ENCODE data around the gene CSN2.

CSN2 gene, protein sequence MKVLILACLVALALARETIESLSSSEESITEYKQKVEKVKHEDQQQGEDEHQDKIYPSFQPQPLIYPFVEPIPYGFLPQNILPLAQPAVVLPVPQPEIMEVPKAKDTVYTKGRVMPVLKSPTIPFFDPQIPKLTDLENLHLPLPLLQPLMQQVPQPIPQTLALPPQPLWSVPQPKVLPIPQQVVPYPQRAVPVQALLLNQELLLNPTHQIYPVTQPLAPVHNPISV

DNA sequence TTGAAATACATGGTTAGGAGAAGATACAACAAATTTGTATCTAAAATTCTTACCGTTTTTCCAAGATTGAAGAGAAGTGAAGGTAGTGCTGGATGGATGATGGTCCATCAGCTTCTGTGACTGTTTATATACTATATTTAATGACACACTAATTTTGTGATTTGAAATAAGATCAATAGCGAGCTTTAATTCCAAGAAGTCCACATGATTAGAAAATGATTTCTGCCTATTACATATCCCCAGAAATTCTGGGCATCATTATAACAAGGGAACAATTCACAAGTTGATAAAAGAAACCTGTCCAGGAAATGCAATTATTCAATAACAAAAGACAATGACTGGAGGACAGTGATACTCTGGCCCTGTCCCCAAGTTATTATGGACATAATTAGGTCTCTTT is at the start of gene CSN2:
CSN2 (minus strand) TSS at position 101 of the 400 bp plus-strand sequence. CDS start 4,733 bp downstream, outside the sequence.
- in situ Hi-C loops (cut with MboI; ENCODE audit: low pct_unique_long_range_greater_than_20kb, low sequenced_read_pairs, unreplicated experiment), result no loop called here
- TF ChIP-seq, protein P1, sequence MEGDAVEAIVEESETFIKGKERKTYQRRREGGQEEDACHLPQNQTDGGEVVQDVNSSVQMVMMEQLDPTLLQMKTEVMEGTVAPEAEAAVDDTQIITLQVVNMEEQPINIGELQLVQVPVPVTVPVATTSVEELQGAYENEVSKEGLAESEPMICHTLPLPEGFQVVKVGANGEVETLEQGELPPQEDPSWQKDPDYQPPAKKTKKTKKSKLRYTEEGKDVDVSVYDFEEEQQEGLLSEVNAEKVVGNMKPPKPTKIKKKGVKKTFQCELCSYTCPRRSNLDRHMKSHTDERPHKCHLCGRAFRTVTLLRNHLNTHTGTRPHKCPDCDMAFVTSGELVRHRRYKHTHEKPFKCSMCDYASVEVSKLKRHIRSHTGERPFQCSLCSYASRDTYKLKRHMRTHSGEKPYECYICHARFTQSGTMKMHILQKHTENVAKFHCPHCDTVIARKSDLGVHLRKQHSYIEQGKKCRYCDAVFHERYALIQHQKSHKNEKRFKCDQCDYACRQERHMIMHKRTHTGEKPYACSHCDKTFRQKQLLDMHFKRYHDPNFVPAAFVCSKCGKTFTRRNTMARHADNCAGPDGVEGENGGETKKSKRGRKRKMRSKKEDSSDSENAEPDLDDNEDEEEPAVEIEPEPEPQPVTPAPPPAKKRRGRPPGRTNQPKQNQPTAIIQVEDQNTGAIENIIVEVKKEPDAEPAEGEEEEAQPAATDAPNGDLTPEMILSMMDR (IDR thresholded peaks at IDR 0.05; ENCODE audit: extremely low read depth, insufficient read depth, missing control alignments), result no peak
- no peak for DNase-seq (ENCODE audit: low spot score)

DNA sequence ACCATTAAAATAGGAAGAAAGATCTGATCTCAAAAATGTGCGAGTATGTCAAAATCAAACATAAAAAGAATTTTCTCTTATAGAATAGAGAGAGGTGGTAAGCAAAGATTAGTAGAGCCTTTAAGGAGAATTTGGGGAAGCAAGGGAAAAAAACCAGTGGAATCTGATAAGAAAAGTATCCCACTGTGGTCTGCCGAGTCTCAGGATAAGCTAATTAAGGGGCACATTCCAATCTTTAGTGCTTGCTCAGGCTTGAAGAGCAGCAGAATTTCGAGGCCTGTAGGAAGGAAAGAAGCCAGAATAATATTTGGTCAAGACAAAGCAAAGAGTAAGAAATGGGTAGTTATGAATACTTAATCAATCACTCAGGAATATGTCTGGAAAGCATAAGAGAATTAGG is 43.2 kb upstream of the CSN2 start:
- TF ChIP-seq, protein P1 (IDR thresholded peaks at IDR 0.05; ENCODE audit: extremely low read depth, insufficient read depth, missing control alignments), result no peak
- in situ Hi-C loops (cut with MboI; ENCODE audit: low pct_unique_long_range_greater_than_20kb, low sequenced_read_pairs, unreplicated experiment), result no loop called here
- DNase-seq (ENCODE audit: low spot score), result no peak

DNA sequence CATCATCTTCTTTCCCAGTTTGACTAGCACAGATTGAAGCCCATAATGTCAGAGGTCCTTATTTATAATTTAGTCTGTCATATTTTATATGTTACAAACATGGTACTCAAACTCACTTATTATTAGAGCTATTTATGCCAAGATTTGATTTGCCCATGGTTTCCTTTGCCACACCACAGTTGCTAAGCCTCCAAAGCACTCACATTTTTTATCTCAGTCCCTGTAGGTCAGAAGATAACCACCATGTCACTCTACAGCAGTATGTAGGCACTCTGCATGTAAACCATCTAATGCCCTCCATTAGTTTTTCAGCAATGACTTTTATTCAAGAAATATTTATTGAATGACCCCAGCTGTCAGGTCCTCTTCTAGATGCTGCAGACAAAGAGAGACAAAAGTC is 37.0 kb upstream of the CSN2 start:
- no peak for DNase-seq (ENCODE audit: low spot score)
- in situ Hi-C loops (cut with MboI; ENCODE audit: low pct_unique_long_range_greater_than_20kb, low sequenced_read_pairs, unreplicated experiment), result no loop called here
- TF ChIP-seq, protein P1 (IDR thresholded peaks at IDR 0.05; ENCODE audit: extremely low read depth, insufficient read depth, missing control alignments), result no peak

DNA sequence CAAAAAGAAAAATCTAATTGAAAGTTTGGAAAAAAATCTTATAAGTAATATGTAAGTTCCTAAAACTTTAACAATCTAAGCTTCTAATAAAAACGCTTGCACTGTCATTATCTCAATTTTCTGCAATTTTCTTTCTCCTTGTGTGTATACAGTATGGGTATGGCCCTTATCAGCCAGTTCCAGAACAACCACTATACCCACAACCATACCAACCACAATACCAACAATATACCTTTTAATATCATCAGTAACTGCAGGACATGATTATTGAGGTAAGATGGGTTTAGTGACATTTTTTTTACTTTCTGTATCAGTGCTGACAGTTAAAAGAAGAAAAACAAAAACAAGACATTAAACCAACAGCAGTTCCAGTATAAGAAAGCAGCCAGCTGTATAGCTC is 35.2 kb upstream of the CSN2 start:
- DNase-seq (ENCODE audit: low spot score), result no peak
- TF ChIP-seq, protein P1 (IDR thresholded peaks at IDR 0.05; ENCODE audit: extremely low read depth, insufficient read depth, missing control alignments), result no peak
- in situ Hi-C loops (cut with MboI; ENCODE audit: low pct_unique_long_range_greater_than_20kb, low sequenced_read_pairs, unreplicated experiment), result no loop called here

DNA sequence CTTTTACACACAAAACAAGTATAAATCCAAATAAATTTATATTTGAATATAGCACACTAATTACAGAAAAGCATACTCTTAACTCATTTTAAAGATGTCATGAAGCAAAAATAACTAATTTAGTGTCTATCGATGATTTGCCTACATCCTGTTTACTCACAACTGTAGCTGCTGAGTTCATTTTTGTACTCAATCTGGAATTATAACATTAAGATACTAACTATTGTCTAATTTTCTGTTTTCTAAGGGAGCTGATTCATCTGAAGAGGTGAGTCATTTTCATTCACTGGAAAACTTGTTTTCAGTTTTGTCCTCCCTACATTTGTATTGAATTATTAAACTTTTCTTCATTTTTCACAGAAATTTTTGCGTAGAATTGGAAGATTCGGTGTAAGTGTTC is 33.9 kb upstream of the CSN2 start:
- in situ Hi-C loops (cut with MboI; ENCODE audit: low pct_unique_long_range_greater_than_20kb, low sequenced_read_pairs, unreplicated experiment), result no loop called here

DNA sequence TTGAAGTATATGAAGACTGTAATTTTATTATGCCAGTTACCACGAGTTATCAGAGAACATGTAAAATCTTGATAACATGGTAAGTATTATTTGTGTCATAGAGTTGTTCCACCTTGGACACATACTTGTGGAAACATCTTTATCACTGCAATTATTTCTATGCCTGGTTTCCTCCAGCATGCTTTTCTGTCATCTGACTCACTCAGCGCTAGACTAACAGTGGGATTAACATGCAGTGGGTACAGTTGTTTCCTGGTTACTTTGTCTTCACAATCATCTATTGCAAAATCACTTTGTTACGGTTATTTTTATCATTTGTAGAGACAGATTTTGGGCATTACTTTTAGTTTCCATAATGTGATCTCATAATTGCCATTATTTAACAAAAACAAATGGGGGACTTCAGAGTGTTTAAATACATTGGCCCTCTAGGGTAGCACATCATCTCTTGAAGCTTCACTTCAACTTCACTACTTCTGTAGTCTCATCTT is 30.0 kb upstream of the CSN2 start, which contains the start of gene STATH:
STATH (plus strand) TSS at position 441 of the 491 bp plus-strand sequence. CDS start 2,472 bp downstream, outside the sequence.
- DNase-seq (ENCODE audit: low spot score), result no peak
- in situ Hi-C loops (cut with MboI; ENCODE audit: low pct_unique_long_range_greater_than_20kb, low sequenced_read_pairs, unreplicated experiment), result no loop called here
- TF ChIP-seq, protein P1 (IDR thresholded peaks at IDR 0.05; ENCODE audit: extremely low read depth, insufficient read depth, missing control alignments), result no peak

More for the DNA sequence above, 33.9 kb upstream of the CSN2 start:
- TF ChIP-seq, protein P1 (IDR thresholded peaks at IDR 0.05; ENCODE audit: extremely low read depth, insufficient read depth, missing control alignments), result no peak
- no peak for DNase-seq (ENCODE audit: low spot score)

Data from GM13977 (cell line).